WERI-Rb-1 (cell line): Measurements from ENCODE around the gene WDR7.

ENCODE experiments used
- DNase-seq: peaks from one replicate; pipeline ENCODE4 v3.0.0-alpha.2; 2020
- H3K27ac ChIP-seq: fragments of 250-450 bp; sonication (Bioruptor Pico); 2 replicates; pipeline ENCODE4 v1.5.1; 2020; ENCODE audit warnings: mild to moderate bottlenecking, moderate library complexity
- H3K27me3 ChIP-seq: fragments of 250-450 bp; sonication (Bioruptor Pico); 2 replicates; pipeline ENCODE4 v1.5.1; 2021; ENCODE audit warnings: mild to moderate bottlenecking, low read depth, moderate library complexity; ENCODE audit not compliant: insufficient read depth, severe bottlenecking
- H3K36me3 ChIP-seq: fragments of 250-450 bp; sonication (Bioruptor Pico); 2 replicates; pipeline ENCODE4 v1.5.1; 2020; ENCODE audit warnings: mild to moderate bottlenecking, moderate library complexity
- H3K4me3 ChIP-seq: 2 replicates; pipeline ENCODE4 v1.5.1; 2011; ENCODE audit warnings: low read depth, mild to moderate bottlenecking, control low read depth, low read length
- H3K9me3 ChIP-seq: fragments of 250-450 bp; sonication (Bioruptor Pico); 2 replicates; pipeline ENCODE4 v1.5.1; 2021; ENCODE audit warnings: mild to moderate bottlenecking, moderate library complexity; ENCODE audit not compliant: severe bottlenecking
- TF ChIP-seq, protein P1 (sequence below): IDR thresholded peaks from 2 replicates; pipeline ENCODE4 v1.5.1; 2011; ENCODE audit warnings: low read depth, mild to moderate bottlenecking, control low read depth, inconsistent platforms, low read length

Gene WDR7

DNA sequence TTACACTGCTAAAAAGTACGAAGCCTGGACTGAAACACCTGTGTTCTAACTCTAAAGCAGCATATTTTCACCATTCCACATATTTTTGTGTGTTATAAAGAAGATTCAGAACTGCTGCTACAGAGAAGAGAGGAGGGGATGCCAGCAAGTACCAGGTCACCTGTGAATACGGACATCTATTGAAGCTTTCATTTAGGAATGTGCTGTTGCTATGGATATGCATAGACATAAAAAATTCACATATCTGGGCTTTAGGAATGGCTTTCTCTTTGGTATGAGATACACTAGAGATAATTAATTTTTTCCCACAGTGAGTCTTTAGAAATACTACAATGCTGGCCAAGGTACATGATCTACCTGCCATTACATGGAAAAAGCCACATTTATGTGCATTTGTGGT is 238.5 kb downstream of the WDR7 start:
- TF ChIP-seq, protein P1, sequence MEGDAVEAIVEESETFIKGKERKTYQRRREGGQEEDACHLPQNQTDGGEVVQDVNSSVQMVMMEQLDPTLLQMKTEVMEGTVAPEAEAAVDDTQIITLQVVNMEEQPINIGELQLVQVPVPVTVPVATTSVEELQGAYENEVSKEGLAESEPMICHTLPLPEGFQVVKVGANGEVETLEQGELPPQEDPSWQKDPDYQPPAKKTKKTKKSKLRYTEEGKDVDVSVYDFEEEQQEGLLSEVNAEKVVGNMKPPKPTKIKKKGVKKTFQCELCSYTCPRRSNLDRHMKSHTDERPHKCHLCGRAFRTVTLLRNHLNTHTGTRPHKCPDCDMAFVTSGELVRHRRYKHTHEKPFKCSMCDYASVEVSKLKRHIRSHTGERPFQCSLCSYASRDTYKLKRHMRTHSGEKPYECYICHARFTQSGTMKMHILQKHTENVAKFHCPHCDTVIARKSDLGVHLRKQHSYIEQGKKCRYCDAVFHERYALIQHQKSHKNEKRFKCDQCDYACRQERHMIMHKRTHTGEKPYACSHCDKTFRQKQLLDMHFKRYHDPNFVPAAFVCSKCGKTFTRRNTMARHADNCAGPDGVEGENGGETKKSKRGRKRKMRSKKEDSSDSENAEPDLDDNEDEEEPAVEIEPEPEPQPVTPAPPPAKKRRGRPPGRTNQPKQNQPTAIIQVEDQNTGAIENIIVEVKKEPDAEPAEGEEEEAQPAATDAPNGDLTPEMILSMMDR, result no peak
- no peak for DNase-seq
- Histone ChIP-seq H3K9me3 (no peaks in the 10 kb centered on the region), H3K36me3 (no peaks in the 10 kb centered on the region), H3K27me3 (no peaks in the 10 kb centered on the region), H3K27ac (no peak overlapping the region), H3K4me3 (no peak overlapping the region)

DNA sequence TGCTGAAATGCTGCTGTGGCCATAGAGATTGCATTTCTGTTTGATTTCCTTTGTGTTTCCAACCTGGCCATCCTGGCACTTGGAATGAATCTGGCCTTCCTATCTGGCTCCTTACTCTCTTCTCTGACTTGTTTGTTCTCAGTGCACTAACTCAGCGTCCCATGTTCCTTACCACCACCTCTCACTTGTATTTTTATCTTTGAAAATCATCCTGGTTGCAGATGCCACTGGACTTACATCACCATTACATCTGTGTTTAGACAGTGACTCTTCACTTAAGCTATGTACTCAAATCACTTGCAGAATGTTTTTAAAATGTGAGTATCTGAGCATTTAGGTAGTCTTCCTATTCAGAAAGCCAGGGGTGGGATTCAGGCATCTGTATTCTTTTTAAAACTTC is 239.5 kb downstream of the WDR7 start:
- no peak overlapping the region for H3K4me3 ChIP-seq
- no peaks in the 10 kb centered on the region for H3K36me3 ChIP-seq
- no peak overlapping the region for H3K27ac ChIP-seq
- no peaks in the 10 kb centered on the region for H3K27me3 ChIP-seq
- DNase-seq, result no peak
- TF ChIP-seq, protein P1, result 0 out of 2 replicates have a peak, but pooled peaks have one; percentile 2
- H3K9me3 ChIP-seq, result no peaks in the 10 kb centered on the region

DNA sequence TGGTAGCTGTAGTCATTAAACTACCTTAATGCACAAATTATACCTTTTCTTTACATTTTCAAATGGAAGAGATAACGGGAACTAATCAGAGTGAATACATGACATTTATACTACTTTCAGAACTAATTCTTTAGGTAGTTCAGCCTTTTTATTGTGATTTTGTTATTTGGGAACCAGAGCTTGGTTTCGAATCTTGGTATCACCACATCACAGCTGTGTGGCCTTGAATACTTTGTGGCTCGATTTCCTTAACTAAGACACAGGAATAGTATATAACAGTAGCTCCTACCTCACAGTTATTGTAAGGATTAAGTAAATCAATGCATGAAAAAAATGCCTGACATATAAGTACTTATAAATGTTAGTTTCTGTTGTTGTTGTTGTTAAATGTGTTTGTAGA is 240.0 kb downstream of the WDR7 start:
- Histone ChIP-seq H3K27ac (no peak overlapping the region), H3K9me3 (no peaks in the 10 kb centered on the region), H3K27me3 (no peaks in the 10 kb centered on the region), H3K36me3 (no peaks in the 10 kb centered on the region), H3K4me3 (no peak overlapping the region)
- TF ChIP-seq, protein P1, result no peak
- no peak for DNase-seq

DNA sequence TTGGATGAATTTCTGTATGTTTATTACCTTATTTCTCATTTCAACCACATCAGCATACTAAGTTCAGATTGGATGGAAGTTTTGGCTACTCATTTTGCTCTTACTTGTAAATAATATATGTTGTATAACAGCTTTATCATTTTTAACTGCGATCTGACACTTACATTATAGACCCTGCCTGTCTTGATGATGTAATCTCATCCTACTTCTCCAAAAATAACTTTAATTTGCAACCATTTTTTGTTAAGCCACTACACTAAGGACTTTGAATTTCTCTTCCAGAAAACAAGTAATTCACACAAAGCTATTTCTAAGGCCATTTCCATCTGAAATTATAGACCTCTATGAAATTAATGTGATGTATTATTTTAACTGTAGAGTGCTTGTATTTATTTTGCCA is 240.7 kb downstream of the WDR7 start:
- DNase-seq, result no peak
- TF ChIP-seq, protein P1, result no peak
- Histone ChIP-seq H3K4me3 (no peak overlapping the region), H3K36me3 (no peaks in the 10 kb centered on the region), H3K27ac (no peak overlapping the region), H3K9me3 (no peaks in the 10 kb centered on the region), H3K27me3 (no peaks in the 10 kb centered on the region)

DNA sequence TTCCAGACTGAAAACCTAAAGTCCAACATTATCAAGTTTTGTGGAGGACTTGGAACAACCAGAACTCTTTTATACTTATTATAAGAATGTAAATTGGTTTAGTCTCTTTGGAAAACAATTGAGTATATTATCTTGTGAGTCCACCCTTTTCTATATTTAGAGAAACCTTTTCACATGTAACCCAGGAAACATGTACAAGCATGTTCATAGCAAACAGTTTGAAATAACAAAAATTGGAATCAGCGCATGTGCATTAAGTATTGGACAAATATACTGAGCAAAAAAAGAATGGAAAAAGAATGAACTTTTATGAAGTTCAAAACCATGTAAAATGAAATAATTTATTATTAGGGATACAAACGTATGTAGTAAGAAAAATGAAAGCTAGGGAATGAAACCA is 246.0 kb downstream of the WDR7 start:
- H3K27ac ChIP-seq, result no peak overlapping the region
- H3K9me3 ChIP-seq, result no peaks in the 10 kb centered on the region
- no peak for DNase-seq
- TF ChIP-seq, protein P1, result no peak
- no peak overlapping the region for H3K4me3 ChIP-seq
- no peaks in the 10 kb centered on the region for H3K27me3 ChIP-seq
- no peaks in the 10 kb centered on the region for H3K36me3 ChIP-seq

DNA sequence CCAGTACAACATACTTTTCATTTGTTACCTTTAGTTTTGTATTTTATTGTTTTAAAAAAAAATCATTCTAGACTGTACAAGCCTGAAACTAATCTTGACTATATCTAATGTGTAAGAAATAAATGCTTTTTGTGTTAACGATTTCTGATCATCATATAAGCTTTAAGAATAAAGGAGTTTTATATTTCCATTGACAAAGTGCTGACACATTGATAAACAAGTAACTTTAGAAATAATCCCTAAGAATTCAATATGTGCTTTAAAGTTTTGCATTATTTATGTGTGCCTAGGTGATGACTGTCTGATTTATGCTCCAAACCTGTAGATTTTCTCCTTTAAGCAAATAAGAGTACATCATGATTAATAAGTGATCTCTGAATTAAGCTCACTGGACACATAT is 248.5 kb downstream of the WDR7 start:
- Histone ChIP-seq H3K9me3 (no peaks in the 10 kb centered on the region), H3K4me3 (no peak overlapping the region), H3K36me3 (no peaks in the 10 kb centered on the region), H3K27me3 (no peaks in the 10 kb centered on the region), H3K27ac (no peak overlapping the region)
- TF ChIP-seq, protein P1, result no peak
- DNase-seq, result no peak
